IPS-NIHi7 (cell line): ENCODE measurements around the gene REEP2.

Experiments used
- DNase-seq: peaks from one replicate; pipeline ENCODE4 v3.0.0; 2012; ENCODE audit warnings: mixed read lengths; ENCODE audit errors: extremely low spot score

The REEP2 gene

GRCh38 chr5:138448481-138449398 lies 9.9 kb downstream of the REEP2 start:
- no peak for DNase-seq

- DNase-seq: peak; percentile 97
Observed at GRCh38 chr5:138449501-138450239, 10.8 kb downstream of the REEP2 start.

GRCh38 chr5:138450971-138451370 lies 12.1 kb downstream of the REEP2 start:
- DNase-seq: no peak

- no peak for DNase-seq
Observed at GRCh38 chr5:138452720-138453119, 13.9 kb downstream of the REEP2 start.

- no peak for DNase-seq
Observed at GRCh38 chr5:138453590-138453989, 14.7 kb downstream of the REEP2 start.

DNA sequence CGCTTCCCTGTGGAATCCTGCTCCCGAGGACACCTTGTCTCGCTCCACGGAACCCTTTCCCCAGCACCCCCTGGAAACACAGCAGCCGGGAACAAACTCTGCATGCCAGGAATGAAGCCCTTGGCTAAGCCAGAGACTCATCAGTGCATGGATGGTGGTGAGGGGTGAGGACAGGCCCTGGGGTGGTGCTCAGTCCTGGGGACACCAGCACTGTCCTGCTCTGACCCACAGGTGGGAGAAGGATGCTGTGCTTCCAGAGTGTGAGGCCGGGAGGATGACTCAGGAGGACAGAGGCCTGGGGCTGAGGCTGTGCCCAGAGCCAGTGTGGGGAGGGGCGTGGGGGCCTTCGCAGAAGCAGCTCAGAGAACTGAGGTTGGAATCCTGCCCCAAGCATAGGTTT lies 15.3 kb downstream of the REEP2 start:
- no peak for DNase-seq

DNA sequence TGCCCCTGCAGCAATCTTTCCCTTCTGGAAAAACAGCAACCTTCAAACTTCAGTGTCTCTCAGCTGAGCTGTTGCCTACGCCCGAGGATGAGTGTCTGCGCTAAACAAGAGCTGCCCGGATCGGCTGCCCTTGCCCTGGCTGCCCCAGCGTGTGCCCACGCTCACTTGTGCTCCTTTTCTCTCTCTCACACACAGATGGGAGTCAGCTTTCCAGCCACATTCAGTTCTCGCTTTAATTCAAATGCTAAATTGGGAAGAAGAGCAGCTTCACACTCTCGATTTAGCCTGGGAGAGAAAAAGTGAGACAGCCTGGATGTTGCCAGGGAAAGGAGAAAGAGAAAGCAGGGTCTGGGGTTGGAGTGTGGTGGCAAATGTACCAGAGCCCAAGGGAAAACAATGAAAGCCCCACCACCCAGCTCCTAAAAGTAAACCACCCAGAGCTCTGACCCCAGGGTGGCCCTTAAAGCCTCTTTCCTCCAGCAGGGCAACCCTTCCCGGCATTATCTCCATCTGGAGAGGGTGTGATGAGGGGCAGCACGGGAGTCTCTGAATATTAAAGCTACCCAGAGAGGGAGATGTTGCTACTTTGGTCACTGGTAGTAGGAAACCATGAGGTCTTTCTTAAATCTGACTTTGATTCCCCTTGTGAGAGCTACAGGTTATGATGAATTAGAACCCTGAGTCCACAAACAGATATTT lies 16.5 kb downstream of the REEP2 start:
- DNase-seq: no peak

DNA sequence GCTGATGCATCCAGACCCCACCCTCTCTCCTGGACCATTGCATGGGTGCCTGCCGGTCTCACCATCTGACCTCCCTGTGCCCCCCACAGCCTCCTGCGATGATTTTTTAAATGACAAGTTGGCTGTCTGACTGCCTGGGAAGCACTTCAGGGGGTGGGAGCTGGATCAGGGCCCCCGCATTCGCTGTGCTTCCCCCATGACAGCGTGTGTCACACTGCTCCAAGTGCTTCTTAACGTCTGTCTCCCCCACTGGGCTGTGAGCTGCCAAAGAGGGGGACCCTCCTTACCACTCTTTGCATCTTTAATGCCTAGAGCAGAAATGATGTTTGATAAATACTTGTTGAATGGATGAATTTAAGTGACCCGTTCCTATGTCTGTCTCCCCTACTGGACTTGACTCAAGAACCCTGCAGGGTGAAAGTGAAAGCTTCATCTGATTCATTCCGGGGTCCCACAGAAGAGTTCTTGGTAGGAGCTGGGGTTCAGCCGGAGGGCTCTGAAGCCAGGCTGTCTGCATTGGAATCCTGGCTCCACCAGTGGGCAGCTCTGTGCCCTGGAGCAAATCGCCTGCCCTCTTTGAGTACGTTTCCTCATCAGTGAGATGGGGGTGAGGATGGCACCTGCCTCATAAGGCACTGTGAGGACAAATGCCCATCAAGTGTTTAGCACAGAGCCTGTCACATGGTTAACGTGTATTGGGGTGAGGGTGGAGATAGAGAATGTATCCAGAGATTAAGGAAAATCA lies 18.8 kb downstream of the REEP2 start:
- no peak for DNase-seq

GRCh38 chr5:138458384-138458783 lies 19.5 kb downstream of the REEP2 start:
- no peak for DNase-seq

- DNase-seq: no peak
Observed at GRCh38 chr5:138458856-138459255, 20.0 kb downstream of the REEP2 start.

- no peak for DNase-seq
Observed at GRCh38 chr5:138459311-138459933, 20.6 kb downstream of the REEP2 start.

DNA sequence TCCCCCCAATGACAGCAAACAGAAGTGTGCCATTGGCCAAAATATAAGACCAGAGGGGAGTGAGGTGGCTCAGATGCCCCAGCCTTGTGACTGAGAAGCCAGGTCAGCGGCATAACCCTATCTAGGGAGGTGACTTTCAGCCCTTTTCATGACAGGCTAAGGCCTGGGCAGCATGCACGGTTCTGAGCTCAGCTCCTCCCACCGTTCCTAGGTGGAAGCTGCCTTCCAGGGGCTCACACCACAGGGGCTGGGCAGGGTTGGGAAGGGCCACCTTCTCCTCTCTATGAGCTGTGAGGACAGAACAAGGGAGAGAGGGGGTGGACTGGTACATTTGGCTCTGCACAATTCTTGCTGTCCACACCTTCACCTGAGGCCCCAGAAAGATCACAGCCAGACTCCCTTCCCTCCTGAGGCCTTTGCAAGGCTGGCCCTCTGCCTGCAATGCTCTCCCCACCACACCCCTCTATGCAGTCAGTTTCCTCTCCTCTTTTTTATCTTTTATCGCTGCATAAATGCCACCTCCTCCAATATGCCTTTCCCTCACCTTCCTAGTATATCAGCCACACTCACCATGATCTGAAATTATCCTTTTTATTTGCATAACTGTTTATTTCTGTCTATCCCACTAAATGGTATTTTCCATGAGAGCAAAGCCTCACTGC lies 21.3 kb downstream of the REEP2 start:
- no peak for DNase-seq

- DNase-seq: no peak
Observed at GRCh38 chr5:138461343-138462125, 22.7 kb downstream of the REEP2 start.

GRCh38 chr5:138463419-138464007 lies 24.7 kb downstream of the REEP2 start:
- DNase-seq: peak; percentile 18

- DNase-seq: peak; percentile 92
Observed at GRCh38 chr5:138464008-138464387, 25.1 kb downstream of the REEP2 start.

DNA sequence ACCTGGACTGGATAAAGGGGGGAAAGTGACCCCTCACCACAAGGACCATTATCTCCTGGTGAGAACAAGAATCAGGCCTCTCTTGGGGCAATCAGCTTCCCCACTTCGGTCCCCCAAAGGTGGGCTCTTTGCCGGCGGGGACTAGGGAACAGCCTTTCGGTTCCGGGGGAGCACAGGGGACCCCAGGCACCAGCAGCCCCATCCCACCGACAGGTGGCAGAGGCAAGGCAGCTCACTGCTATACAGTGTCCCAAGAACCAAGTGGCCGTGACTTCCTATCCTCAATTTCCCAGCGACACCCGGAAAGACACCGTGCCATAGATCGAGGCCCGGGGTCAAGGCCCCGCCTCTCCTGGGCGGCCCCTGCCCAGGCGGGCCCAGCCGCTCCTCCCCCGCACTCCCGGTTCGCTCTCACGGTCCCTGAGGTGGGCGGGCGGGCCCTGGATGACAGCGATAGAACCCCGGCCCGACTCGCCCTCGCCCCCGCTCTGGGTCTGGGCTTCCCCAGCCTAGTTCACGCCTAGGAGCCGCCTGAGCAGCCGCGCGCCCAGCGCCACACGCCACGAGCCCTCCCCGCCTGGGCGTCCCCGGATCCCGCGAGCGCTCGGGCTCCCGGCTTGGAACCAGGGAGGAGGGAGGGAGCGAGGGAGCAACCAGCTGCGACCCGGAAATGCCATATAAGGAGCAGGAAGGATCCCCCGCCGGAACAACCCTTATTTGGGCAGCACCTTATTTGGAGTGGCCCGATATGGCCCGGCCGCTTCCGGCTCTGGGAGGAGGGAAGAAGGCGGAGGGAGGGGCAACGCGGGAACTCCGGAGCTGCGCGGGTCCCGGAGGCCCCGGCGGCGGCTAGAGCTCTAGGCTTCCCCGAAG lies 25.8 kb downstream of the REEP2 start:
- peak; percentile 89 for DNase-seq

GRCh38 chr5:138465261-138466124 lies 26.6 kb downstream of the REEP2 start, which contains the start of gene EGR1:
EGR1 (plus strand) TSS chr5:138465479; CDS start chr5:138465762, 283 bp downstream.
- DNase-seq: peak; percentile 82
